PC-3 (cell line): ENCODE data around the gene EEF1A2.

ENCODE experiments used
- CTCF ChIP-seq: fragments of 300-600 bp; sonication (generic); conservative IDR thresholded peaks from 2 replicates; pipeline ENCODE4 v1.5.1; 2017; ENCODE audit warnings: antibody characterized with exemption, low read depth, mild to moderate bottlenecking, low read length
- EZH2 ChIP-seq: fragments of 300-600 bp; sonication (generic); IDR thresholded peaks from one replicate; pipeline ENCODE4 v1.6.1; 2017; ENCODE audit warnings: antibody characterized with exemption, mild to moderate bottlenecking, low read length; ENCODE audit not compliant: unreplicated experiment

- TF ChIP-seq EZH2 (no peak), CTCF (no peak)
These were observed 24.2 kb upstream of the EEF1A2 start for GRCh38 chr20:63522981-63523611.
